B cell (primary cell): ENCODE data around the gene MREG.

ENCODE experiments used
- EZH2 ChIP-seq: IDR thresholded peaks from 2 replicates; pipeline ENCODE4 v1.6.1; 2012; ENCODE audit warnings: borderline replicate concordance, low read depth, mild to moderate bottlenecking, moderate library complexity, low read length; ENCODE audit not compliant: insufficient read depth, poor library complexity, severe bottlenecking
- TF ChIP-seq, protein P1 (sequence below): fragments of 200-600 bp; IDR thresholded peaks from one replicate; pipeline ENCODE4 v1.8.0; 2022; ENCODE audit warnings: antibody characterized with exemption, mild to moderate bottlenecking

DNA sequence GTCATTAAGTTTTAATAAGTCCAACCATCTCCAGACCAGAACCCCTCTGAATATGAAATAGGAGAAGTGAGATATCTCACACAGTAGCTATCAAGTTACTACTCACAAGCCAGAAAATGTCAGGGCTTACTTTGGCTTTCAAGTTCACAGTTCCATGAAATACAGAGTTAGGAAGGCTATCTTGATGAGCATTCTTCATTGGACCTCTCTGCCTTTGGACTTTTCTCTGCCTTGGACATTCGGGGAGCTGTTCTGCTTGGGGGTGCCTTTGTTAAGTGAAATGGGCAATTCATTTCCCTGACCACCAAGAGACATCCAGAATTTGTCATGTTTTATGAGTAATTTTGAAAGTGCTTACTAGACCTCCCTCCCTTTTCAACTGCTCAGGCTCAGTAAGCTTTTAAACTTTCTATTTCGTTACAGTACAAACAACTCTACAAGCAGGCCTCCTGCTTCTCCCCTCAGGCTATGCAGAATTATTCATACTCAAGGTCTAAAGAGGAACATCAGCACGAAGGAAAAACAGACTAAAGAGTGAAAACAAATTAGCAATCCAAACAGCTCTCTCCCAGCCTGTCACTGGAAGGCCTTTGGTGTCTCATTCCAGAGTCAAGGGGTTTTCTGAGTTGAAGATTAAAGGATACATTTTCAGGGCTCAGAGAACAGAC is 95.3 kb downstream of the MREG start:
- no peak for TF ChIP-seq EZH2
- TF ChIP-seq, protein P1, sequence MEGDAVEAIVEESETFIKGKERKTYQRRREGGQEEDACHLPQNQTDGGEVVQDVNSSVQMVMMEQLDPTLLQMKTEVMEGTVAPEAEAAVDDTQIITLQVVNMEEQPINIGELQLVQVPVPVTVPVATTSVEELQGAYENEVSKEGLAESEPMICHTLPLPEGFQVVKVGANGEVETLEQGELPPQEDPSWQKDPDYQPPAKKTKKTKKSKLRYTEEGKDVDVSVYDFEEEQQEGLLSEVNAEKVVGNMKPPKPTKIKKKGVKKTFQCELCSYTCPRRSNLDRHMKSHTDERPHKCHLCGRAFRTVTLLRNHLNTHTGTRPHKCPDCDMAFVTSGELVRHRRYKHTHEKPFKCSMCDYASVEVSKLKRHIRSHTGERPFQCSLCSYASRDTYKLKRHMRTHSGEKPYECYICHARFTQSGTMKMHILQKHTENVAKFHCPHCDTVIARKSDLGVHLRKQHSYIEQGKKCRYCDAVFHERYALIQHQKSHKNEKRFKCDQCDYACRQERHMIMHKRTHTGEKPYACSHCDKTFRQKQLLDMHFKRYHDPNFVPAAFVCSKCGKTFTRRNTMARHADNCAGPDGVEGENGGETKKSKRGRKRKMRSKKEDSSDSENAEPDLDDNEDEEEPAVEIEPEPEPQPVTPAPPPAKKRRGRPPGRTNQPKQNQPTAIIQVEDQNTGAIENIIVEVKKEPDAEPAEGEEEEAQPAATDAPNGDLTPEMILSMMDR: no peak
